ENCODE data around the gene ZMIZ1.
"Not testable (repeated sequence)": the region's sequence is repeated elsewhere in the genome, so short reads cannot be mapped to it uniquely, and the experiment has no call there.

The ZMIZ1 gene

DNA sequence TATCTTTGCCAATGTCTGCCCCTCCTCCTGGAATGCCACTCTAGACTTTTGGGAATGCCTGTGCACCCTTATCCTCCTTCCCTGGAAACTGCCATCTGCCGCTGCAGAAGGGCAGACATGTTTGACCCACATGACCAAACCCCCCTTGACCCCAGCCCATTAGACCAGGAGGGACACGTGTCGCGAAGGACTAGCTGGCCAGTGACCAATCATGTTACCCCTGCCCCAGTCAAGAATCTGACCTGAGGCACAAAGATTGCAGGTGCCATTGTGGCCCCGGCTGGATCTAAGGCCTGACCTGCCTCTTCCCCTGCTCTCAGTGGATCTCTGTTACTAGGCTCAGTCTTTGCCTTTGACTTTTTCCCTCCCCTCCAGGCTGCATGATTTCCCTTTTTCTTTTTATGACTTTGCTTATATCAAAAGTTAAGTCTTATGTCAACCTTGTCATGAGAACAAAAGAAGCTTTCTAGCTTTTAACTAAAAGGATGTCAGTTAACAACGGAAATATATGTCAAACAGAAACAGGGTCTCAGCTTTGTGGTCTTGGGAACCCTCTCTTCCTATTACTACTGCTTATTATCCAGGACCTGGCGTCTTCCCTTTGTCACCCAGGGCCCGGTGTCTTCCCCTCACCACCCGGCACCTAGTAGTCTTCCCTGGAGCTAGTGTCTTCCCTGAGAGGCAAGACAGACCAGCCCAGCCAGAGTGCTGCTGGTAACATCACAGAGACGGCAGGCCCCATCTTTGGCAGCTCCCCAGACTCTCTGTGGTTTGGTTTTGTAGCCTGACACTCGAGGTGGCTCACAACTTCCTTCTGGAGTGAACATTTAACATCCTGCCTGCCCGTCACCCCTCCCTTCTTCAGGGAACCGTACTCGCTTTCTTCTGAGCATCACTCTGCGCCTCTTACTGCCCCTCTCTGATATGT, 254.1 kb downstream of the ZMIZ1 start:
- Mint-ChIP-seq H3K36me3 (ENCODE audit: low read depth) (no peaks in the 10 kb centered on the region), H3K27ac (peak overlapping the region; percentile 93), H3K4me3 (peak overlapping the region; percentile 55), H3K9me3 (peaks cover 16% of the 10 kb centered on the region), H3K4me1 (ENCODE audit: low read depth) (peaks cover 72% of the 10 kb centered on the region), H3K27me3 (no peaks in the 10 kb centered on the region)
- DNase-seq, result peak; percentile 82

DNA sequence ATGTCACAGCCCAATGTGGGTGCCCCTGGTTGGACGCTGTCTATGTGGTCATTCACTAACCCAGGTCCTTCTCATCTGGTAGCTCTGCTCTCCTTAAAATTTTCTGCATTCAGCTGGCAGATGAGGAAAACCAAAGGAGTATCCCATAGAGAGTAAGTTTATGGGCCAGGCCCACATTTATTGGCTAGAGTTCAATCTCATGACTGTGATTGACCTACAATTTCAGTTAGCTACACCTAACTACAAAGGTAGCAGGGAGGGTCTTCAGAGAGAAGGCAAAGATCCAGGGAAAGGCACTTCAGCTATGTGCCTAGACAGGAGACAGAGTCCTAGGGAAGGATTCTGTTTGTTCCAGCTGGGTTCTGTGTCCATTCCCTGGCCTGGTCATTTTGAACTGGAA, 254.8 kb downstream of the ZMIZ1 start:
- peaks cover 16% of the 10 kb centered on the region for H3K9me3 Mint-ChIP-seq
- H3K4me1 Mint-ChIP-seq (ENCODE audit: low read depth), result peaks cover 67% of the 10 kb centered on the region
- no peaks in the 10 kb centered on the region for H3K27me3 Mint-ChIP-seq
- H3K27ac Mint-ChIP-seq, result peak overlapping the region; percentile 93
- H3K4me3 Mint-ChIP-seq, result peak overlapping the region; percentile 55
- no peak for DNase-seq
- H3K36me3 Mint-ChIP-seq (ENCODE audit: low read depth), result no peaks in the 10 kb centered on the region

DNA sequence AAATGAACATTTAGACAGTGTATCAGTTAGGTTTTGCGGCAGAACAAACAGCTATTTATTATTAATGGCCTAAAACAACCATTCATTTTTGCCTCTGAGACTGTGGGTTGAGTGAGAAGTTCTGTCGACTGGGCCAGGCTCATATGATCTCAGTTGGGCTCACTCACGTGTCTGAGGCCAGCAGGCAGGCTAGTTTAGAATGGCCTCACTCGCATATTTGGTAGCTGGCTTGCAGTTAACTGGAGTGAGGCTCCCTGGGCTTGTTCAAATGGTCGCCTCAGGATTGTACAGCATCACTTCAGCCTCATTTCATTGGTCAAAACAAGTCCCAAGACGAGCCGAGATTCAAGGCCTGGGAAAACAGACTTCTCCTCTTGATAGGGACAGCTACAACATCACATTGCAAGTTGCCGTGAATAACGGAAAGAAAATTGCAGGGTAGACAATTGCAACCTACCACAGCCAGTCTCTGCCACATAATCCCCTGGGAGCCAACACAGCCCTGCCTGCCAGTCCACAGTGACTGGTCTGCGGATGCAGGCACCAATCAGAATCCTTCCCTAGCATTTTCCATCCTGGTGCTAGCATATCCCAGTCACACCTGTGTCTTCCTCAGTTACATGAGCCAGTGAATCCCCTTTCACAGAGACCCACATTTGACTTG, 255.4 kb downstream of the ZMIZ1 start:
- H3K27ac Mint-ChIP-seq, result peak overlapping the region; percentile 93
- H3K4me1 Mint-ChIP-seq (ENCODE audit: low read depth), result peaks cover 63% of the 10 kb centered on the region
- no peak overlapping the region for H3K4me3 Mint-ChIP-seq
- H3K27me3 Mint-ChIP-seq, result no peaks in the 10 kb centered on the region
- H3K36me3 Mint-ChIP-seq (ENCODE audit: low read depth), result no peaks in the 10 kb centered on the region
- no peak for DNase-seq
- peaks cover 10% of the 10 kb centered on the region for H3K9me3 Mint-ChIP-seq

- H3K27ac Mint-ChIP-seq, result no peak overlapping the region
- no peaks in the 10 kb centered on the region for H3K36me3 Mint-ChIP-seq (ENCODE audit: low read depth)
- DNase-seq, result no peak
- H3K4me3 Mint-ChIP-seq, result no peak overlapping the region
- H3K4me1 Mint-ChIP-seq (ENCODE audit: low read depth), result peaks cover 58% of the 10 kb centered on the region
- H3K27me3 Mint-ChIP-seq, result no peaks in the 10 kb centered on the region
- H3K9me3 Mint-ChIP-seq, result peaks cover 3% of the 10 kb centered on the region
Observed at GRCh38 chr10:79326361-79327089, 257.8 kb downstream of the ZMIZ1 start.

DNA sequence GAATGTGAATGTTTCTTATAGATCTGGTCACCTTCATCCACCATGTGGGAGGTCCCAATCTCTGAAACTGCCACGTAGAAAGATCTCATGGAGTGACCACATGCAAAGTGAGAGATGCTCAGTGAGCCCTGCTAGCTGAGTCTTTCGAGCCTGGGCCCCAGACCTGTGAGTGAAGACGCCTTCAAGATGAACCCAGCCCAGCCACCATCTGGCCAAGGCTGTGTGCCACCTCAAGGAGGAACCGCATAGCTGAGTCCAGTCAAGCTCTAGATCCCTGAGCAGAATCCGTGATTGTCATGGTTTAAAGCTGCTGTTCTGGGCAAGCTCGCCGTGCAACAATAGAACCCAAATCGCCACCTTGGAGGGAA, 258.3 kb downstream of the ZMIZ1 start:
- Mint-ChIP-seq H3K27me3 (no peaks in the 10 kb centered on the region), H3K4me3 (no peak overlapping the region), H3K4me1 (ENCODE audit: low read depth) (peaks cover 58% of the 10 kb centered on the region), H3K27ac (no peak overlapping the region), H3K9me3 (peaks cover 5% of the 10 kb centered on the region), H3K36me3 (ENCODE audit: low read depth) (peaks cover 3% of the 10 kb centered on the region)
- no peak for DNase-seq

GRCh38 chr10:79328147-79328701, 259.5 kb downstream of the ZMIZ1 start:
- peaks cover 4% of the 10 kb centered on the region for H3K9me3 Mint-ChIP-seq
- H3K36me3 Mint-ChIP-seq (ENCODE audit: low read depth), result peaks cover 3% of the 10 kb centered on the region
- DNase-seq, result no peak
- H3K4me3 Mint-ChIP-seq, result no peak overlapping the region
- no peaks in the 10 kb centered on the region for H3K27me3 Mint-ChIP-seq
- H3K4me1 Mint-ChIP-seq (ENCODE audit: low read depth), result peaks cover 50% of the 10 kb centered on the region
- H3K27ac Mint-ChIP-seq, result no peak overlapping the region

DNA sequence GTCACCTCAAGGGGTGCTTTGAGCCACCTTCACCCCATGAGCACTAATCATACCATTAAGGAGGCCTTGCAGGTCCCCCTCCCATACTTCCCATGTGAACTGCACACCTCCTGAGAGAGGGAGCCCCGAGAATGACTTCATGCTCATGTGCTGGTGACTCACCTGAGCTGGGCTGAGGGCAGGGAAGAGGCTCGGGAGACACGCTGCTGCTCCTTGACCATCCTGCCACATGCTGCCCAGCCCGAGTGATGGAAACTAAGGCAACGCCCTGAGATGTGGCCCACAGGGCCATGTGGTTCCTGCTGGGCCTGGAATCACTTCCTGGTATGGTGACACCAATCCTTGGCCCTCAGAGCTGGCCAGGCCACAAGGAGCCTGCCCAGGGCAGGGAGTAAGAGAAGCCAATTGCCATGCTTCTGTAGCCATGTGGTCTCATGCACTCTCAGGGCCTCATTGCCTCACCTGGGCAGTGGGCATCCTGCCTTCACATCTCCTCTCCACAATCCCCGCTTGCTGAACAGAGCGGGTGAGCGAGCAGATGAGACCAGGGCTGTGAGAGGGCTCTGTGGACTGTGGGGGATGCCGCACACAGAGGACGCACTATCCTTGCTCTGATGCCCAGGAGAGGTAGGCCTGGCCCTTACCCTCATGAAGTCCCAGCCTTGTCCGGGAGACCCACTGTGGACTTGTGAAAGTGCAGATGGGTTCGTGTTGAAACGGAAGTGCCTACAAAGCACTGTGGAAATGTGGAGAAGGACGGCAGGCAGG, 260.2 kb downstream of the ZMIZ1 start:
- Mint-ChIP-seq H3K27me3 (no peaks in the 10 kb centered on the region), H3K4me1 (ENCODE audit: low read depth) (peaks cover 50% of the 10 kb centered on the region), H3K9me3 (peaks cover 4% of the 10 kb centered on the region), H3K36me3 (ENCODE audit: low read depth) (peaks cover 3% of the 10 kb centered on the region), H3K27ac (no peak overlapping the region), H3K4me3 (no peak overlapping the region)
- no peak for DNase-seq

- peak overlapping the region; percentile 1 for H3K27ac Mint-ChIP-seq
- H3K36me3 Mint-ChIP-seq (ENCODE audit: low read depth), result peaks cover 3% of the 10 kb centered on the region
- no peak for DNase-seq
- H3K4me1 Mint-ChIP-seq (ENCODE audit: low read depth), result peaks cover 49% of the 10 kb centered on the region
- H3K4me3 Mint-ChIP-seq, result no peak overlapping the region
- H3K27me3 Mint-ChIP-seq, result no peaks in the 10 kb centered on the region
- H3K9me3 Mint-ChIP-seq, result peaks cover 4% of the 10 kb centered on the region
Observed at GRCh38 chr10:79329529-79329928, 260.8 kb downstream of the ZMIZ1 start.

- DNase-seq, result no peak
- peaks cover 3% of the 10 kb centered on the region for H3K36me3 Mint-ChIP-seq (ENCODE audit: low read depth)
- peaks cover 52% of the 10 kb centered on the region for H3K4me1 Mint-ChIP-seq (ENCODE audit: low read depth)
- peaks cover 4% of the 10 kb centered on the region for H3K9me3 Mint-ChIP-seq
- H3K4me3 Mint-ChIP-seq, result no peak overlapping the region
- no peaks in the 10 kb centered on the region for H3K27me3 Mint-ChIP-seq
- H3K27ac Mint-ChIP-seq, result peak overlapping the region; percentile 94
Observed at GRCh38 chr10:79331226-79331625, 262.5 kb downstream of the ZMIZ1 start.

GRCh38 chr10:79331709-79332108, 262.9 kb downstream of the ZMIZ1 start:
- peaks cover 52% of the 10 kb centered on the region for H3K4me1 Mint-ChIP-seq (ENCODE audit: low read depth)
- H3K27ac Mint-ChIP-seq, result peak overlapping the region; percentile 94
- no peaks in the 10 kb centered on the region for H3K27me3 Mint-ChIP-seq
- H3K9me3 Mint-ChIP-seq, result peaks cover 4% of the 10 kb centered on the region
- DNase-seq, result peak; percentile 83
- peaks cover 3% of the 10 kb centered on the region for H3K36me3 Mint-ChIP-seq (ENCODE audit: low read depth)
- no peak overlapping the region for H3K4me3 Mint-ChIP-seq

- not testable (repeated sequence) for H3K27me3 Mint-ChIP-seq; H3K9me3 Mint-ChIP-seq; H3K36me3 Mint-ChIP-seq (ENCODE audit: low read depth); DNase-seq; H3K4me3 Mint-ChIP-seq
- peak overlapping the region; percentile 87 for H3K27ac Mint-ChIP-seq
- H3K4me1 Mint-ChIP-seq (ENCODE audit: low read depth), result peaks cover 52% of the 10 kb centered on the region
Observed at GRCh38 chr10:79332610-79333315, 264.0 kb downstream of the ZMIZ1 start.

- Mint-ChIP-seq H3K9me3 (peaks cover 4% of the 10 kb centered on the region), H3K27ac (peak overlapping the region; percentile 87), H3K27me3 (no peaks in the 10 kb centered on the region), H3K4me1 (ENCODE audit: low read depth) (peaks cover 51% of the 10 kb centered on the region), H3K36me3 (ENCODE audit: low read depth) (peaks cover 3% of the 10 kb centered on the region), H3K4me3 (no peak overlapping the region)
- no peak for DNase-seq
Observed at GRCh38 chr10:79333513-79333912, 264.7 kb downstream of the ZMIZ1 start.

- no peak overlapping the region for H3K4me3 Mint-ChIP-seq
- peaks cover 4% of the 10 kb centered on the region for H3K9me3 Mint-ChIP-seq
- no peak for DNase-seq
- peaks cover 45% of the 10 kb centered on the region for H3K4me1 Mint-ChIP-seq (ENCODE audit: low read depth)
- no peaks in the 10 kb centered on the region for H3K27me3 Mint-ChIP-seq
- H3K36me3 Mint-ChIP-seq (ENCODE audit: low read depth), result peaks cover 3% of the 10 kb centered on the region
- no peak overlapping the region for H3K27ac Mint-ChIP-seq
Observed at GRCh38 chr10:79334573-79334972, 265.8 kb downstream of the ZMIZ1 start.
